HCT116 (cell line): ENCODE measurements around the gene RBP5. TPM values are rescaled to one million over a fixed set of nuclear protein-coding genes. Genes with fewer than 3 reads are reported as not detected.
A peak's percentile ranks its signal among the peaks of the same experiment; 100 is the strongest.

ENCODE experiments used
- ATAC-seq: fragments of 200-7000 bp; cut with Tn5 transposase; 2 replicates; pipeline ENCODE4 v1.9.1; 2020; ENCODE audit warnings: mild to moderate bottlenecking, moderate library complexity
- BruUV-seq: library from RNA; stranded (reverse); fragments of 400-500 nt; replicated peaks from 2 replicates; lab custom pipeline; 2021; lab: Mats Ljungman, UMichigan
- CTCF ChIA-PET: fragments of 300-600 bp; sonication (Branson Sonifier 250); formaldehyde crosslinking; loops from one replicate; lab custom pipeline; 2021; ENCODE audit warnings: antibody characterized with exemption; lab: Charles Lee
- POLR2A ChIA-PET: fragments of 300-600, 350-600 bp; sonication (Branson Sonifier 250); formaldehyde crosslinking; loops from one replicate; lab custom pipeline; 2021; ENCODE audit warnings: antibody characterized with exemption; lab: Charles Lee
- RAD21 ChIA-PET, 2 experiments: fragments of 300-600 bp; sonication (Branson Sonifier 250); formaldehyde crosslinking; loops; one replicate each; lab custom pipeline; 2023; ENCODE audit warnings: low total read pairs in 2 of 2; ENCODE audit not compliant: uncharacterized antibody in 2 of 2, unreplicated experiment in 2 of 2, low non-redundant PET in 1 of 2; lab: Charles Lee
- DNase-seq: peaks from one replicate; pipeline ENCODE4 v3.0.0-alpha.2; 2010; ENCODE audit warnings: low read depth, low spot score
- H2AFZ ChIP-seq: fragments of 200-600 bp; shearing (Covaris generic), sonication (generic); 2 replicates; pipeline ENCODE4 v1.6.1; 2017; ENCODE audit warnings: low read depth, mixed run types, mixed read lengths, antibody characterized with exemption, low read length; ENCODE audit not compliant: poor library complexity, severe bottlenecking
- H3K27ac ChIP-seq: 2 replicates; pipeline ENCODE4 v1.5.1; 2012; ENCODE audit warnings: low read depth, low read length
- H3K27me3 ChIP-seq: fragments of 200-600 bp; sonication (generic); 2 replicates; pipeline ENCODE4 v1.6.1; 2016; ENCODE audit warnings: mixed run types, low read length, mixed read lengths; ENCODE audit not compliant: insufficient read depth
- H3K36me3 ChIP-seq, 2 experiments: fragments of 200-500 bp in 1 of 2; fragments of 200-600 bp in 1 of 2; sonication (Bioruptor generic) in 1 of 2; sonication (generic) in 1 of 2; 2 replicates each; pipeline versions ENCODE4 v1.5.1 to v1.6.1; 2014 to 2016; ENCODE audit warnings: low read length in 2 of 2, inconsistent platforms in 1 of 2, mixed read lengths in 1 of 2, mixed run types in 1 of 2; ENCODE audit not compliant: insufficient read depth in 2 of 2, control insufficient read depth in 1 of 2
- H3K4me1 ChIP-seq, 2 experiments: fragments of 200-600 bp in 1 of 2; sonication (generic) in 1 of 2; 2 replicates each; pipeline versions ENCODE4 v1.5.1 to v1.6.1; 2012 to 2017; ENCODE audit warnings: low read length in 2 of 2, inconsistent platforms in 1 of 2, mild to moderate bottlenecking in 1 of 2, mixed read lengths in 1 of 2, mixed run types in 1 of 2, moderate library complexity in 1 of 2; ENCODE audit not compliant: insufficient read depth in 2 of 2, control insufficient read depth in 1 of 2
- H3K4me2 ChIP-seq: fragments of 200-600 bp; sonication (generic); 2 replicates; pipeline ENCODE4 v1.6.1; 2017; ENCODE audit warnings: mixed run types, low read length, mixed read lengths
- H3K4me3 ChIP-seq, 2 experiments: fragments of 200-600 bp in 1 of 2; sonication (generic) in 1 of 2; replicated peaks in 1 of 2; 2 replicates each; pipeline ENCODE4 v1.5.1; 2011 to 2016; ENCODE audit warnings: low read length in 2 of 2, control low read depth in 1 of 2, low read depth in 1 of 2, mild to moderate bottlenecking in 1 of 2, mixed read lengths in 1 of 2, mixed run types in 1 of 2
- H3K79me2 ChIP-seq: fragments of 200-600 bp; sonication (generic); 2 replicates; pipeline ENCODE4 v1.6.1; 2017; ENCODE audit warnings: mild to moderate bottlenecking, mixed run types, low read length, moderate library complexity, mixed read lengths; ENCODE audit not compliant: insufficient read depth
- H3K9ac ChIP-seq: fragments of 200-600 bp; sonication (generic); 2 replicates; pipeline ENCODE4 v1.6.1; 2016; ENCODE audit warnings: low read length, mixed read lengths
- H3K9me2 ChIP-seq: fragments of 200-600 bp; sonication (generic), shearing (Covaris generic); 2 replicates; pipeline ENCODE4 v1.6.1; 2017; ENCODE audit warnings: mixed run types, mild to moderate bottlenecking, moderate library complexity; ENCODE audit not compliant: insufficient read depth
- H3K9me3 ChIP-seq, 2 experiments: fragments of 200-500 bp in 1 of 2; fragments of 200-600 bp in 1 of 2; sonication (Bioruptor generic) in 1 of 2; sonication (generic) in 1 of 2; 2 replicates each; pipeline ENCODE4 v1.6.1; 2014 to 2017; ENCODE audit warnings: low read length in 2 of 2, mixed read lengths in 2 of 2, inconsistent platforms in 1 of 2, low read depth in 1 of 2, mild to moderate bottlenecking in 1 of 2, mixed run types in 1 of 2, moderate library complexity in 1 of 2; ENCODE audit not compliant: control insufficient read depth in 1 of 2, insufficient read depth in 1 of 2
- H4K20me1 ChIP-seq: fragments of 200-600 bp; sonication (generic), shearing (Covaris generic); 2 replicates; pipeline ENCODE4 v1.6.1; 2017; ENCODE audit warnings: mixed run types, mild to moderate bottlenecking, moderate library complexity; ENCODE audit not compliant: insufficient read depth
- CBX3 ChIP-seq: IDR thresholded peaks from 2 replicates; pipeline ENCODE4 v1.6.1; 2012; ENCODE audit warnings: low read depth
- CEBPB ChIP-seq: IDR thresholded peaks from 2 replicates; pipeline ENCODE4 v1.6.1; 2012; ENCODE audit warnings: low read depth
- EGR1 ChIP-seq: IDR thresholded peaks from 2 replicates; pipeline ENCODE4 v1.6.1; 2012; ENCODE audit warnings: low read depth
- EZH2 ChIP-seq: fragments of 200-600 bp; sonication (generic); IDR thresholded peaks from 2 replicates; pipeline ENCODE4 v1.6.1; 2017; ENCODE audit warnings: antibody characterized with exemption, mixed run types
- FOSL1 ChIP-seq: IDR thresholded peaks from 2 replicates; pipeline ENCODE4 v1.6.1; 2012; ENCODE audit warnings: low read depth
- JUND ChIP-seq: IDR thresholded peaks from 2 replicates; pipeline ENCODE4 v1.6.1; 2012
- POLR2A ChIP-seq: IDR thresholded peaks from 2 replicates; pipeline ENCODE4 v1.7.0; 2011; ENCODE audit warnings: borderline replicate concordance; ENCODE audit not compliant: insufficient read depth, insufficient read length; ENCODE audit errors: extremely low read depth
- RAD21 ChIP-seq: IDR thresholded peaks from 2 replicates; pipeline ENCODE4 v1.6.1; 2012; ENCODE audit warnings: low read depth, mild to moderate bottlenecking
- SIN3A ChIP-seq: IDR thresholded peaks from 2 replicates; pipeline ENCODE4 v1.6.1; 2012; ENCODE audit warnings: low read depth
- SRF ChIP-seq: IDR thresholded peaks from 2 replicates; pipeline ENCODE4 v1.6.1; 2012; ENCODE audit warnings: low read depth
- YY1 ChIP-seq: IDR thresholded peaks from 2 replicates; pipeline ENCODE4 v1.6.1; 2011; ENCODE audit warnings: low read length, low read depth, moderate library complexity, mild to moderate bottlenecking; ENCODE audit not compliant: insufficient replicate concordance; ENCODE audit errors: extremely low read depth
- ZFX ChIP-seq: fragments of 450-650 bp; IDR thresholded peaks from 2 replicates; pipeline ENCODE4 v1.6.1; 2017
- ZNF274 ChIP-seq: fragments of 200-500 bp; sonication (Bioruptor generic); IDR thresholded peaks from 2 replicates; pipeline ENCODE4 v1.6.1; 2014; ENCODE audit warnings: mild to moderate bottlenecking, low read depth, low read length, inconsistent platforms
- intact Hi-C: fragments of 100-400 bp; cut with micrococcal nuclease; formaldehyde crosslinking; loops from 2 replicates; pipeline ENCODE4 v1.10.0; 2022
- total RNA-seq: library from RNA; stranded (reverse); gene quantifications from one replicate; pipeline ENCODE4 v1.2.1, GENCODE V29; 2021; ENCODE audit not compliant: unreplicated experiment
- TF ChIP-seq, protein P1 (sequence below): IDR thresholded peaks from 2 replicates; pipeline ENCODE4 v1.6.1; 2012; ENCODE audit warnings: low read depth
- TF ChIP-seq, protein P2 (sequence below): IDR thresholded peaks from 2 replicates; pipeline ENCODE4 v1.6.1; 2011; ENCODE audit warnings: mild to moderate bottlenecking, low read length, moderate library complexity; ENCODE audit not compliant: insufficient replicate concordance; ENCODE audit errors: extremely low read depth
- TF ChIP-seq, protein P3 (sequence below): IDR thresholded peaks from 2 replicates; pipeline ENCODE4 v1.6.1; 2012
- TF ChIP-seq, protein P4 (sequence below), 3 experiments: fragments of 200-600 bp in 1 of 3; sonication (generic) in 1 of 3; IDR thresholded peaks in 2 of 3; conservative IDR thresholded peaks in 1 of 3; 2 replicates each; pipeline ENCODE4 v1.5.1; 2012 to 2017; ENCODE audit warnings: low read depth in 2 of 3, low read length in 2 of 3, antibody characterized with exemption in 1 of 3, borderline replicate concordance in 1 of 3, control low read depth in 1 of 3, mild to moderate bottlenecking in 1 of 3, mixed read lengths in 1 of 3, mixed run types in 1 of 3, moderate library complexity in 1 of 3; ENCODE audit not compliant: insufficient read depth in 1 of 3
- TF ChIP-seq, protein P5 (sequence below): IDR thresholded peaks from 2 replicates; pipeline ENCODE4 v1.6.1; 2012

RBP5 gene
- total RNA-seq, 1 experiment from 2014 or later = 0.22 TPM

DNA sequence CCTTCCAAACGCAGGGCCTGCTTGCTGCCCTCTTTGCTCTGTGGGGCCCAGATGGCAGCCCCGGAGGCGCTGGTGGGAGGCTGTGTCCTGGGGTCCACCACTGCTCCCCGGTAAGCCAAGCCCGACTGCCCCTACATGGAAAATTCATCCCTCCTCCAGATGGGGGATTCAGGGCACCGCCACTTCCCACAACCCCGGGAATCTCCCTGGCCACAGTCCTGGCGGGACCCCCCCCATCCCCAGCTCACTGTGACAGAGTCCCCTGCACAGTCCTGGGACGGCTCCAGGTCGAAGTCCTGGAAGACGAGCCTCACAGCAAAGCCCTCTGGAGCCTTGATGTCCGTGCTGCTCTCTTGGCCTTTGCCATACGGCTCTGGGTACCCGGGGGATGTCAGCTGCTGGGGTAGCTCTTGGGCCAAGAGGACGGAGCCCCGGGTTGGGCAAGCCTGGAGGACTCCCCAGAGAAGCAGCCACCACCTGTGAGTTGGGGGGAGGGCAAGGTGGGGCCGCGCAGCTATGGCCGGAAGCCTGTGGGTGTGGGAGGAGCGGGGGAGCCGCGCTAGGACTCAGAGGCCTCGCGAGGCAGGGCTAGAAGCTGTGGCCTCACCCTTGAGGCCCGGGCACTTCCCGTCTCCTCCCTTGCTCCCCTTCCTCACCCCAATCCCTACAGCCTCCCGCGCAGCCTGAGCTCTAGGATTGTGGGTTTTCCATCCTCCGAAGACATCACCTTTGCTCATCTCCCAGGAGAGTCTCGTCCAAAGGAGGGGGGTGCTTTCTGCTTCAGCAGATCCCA is 20.5 kb downstream of the RBP5 start:
- Histone ChIP-seq H3K4me1 (peaks cover 4 to 16% of the 10 kb centered on the region in 2 experiments; a peak in 3 of 4 replicates), H3K27me3 (no peaks in the 10 kb centered on the region), H3K4me3 (peak overlapping the region; percentile 85 to 86), H3K36me3 (peaks cover 0 to 4% of the 10 kb centered on the region in 2 experiments; a peak in 1 of 4 replicates), H3K79me2 (peaks cover 25% of the 10 kb centered on the region), H3K9ac (peak overlapping the region; percentile 87), H2AFZ (no peak overlapping the region), H3K4me2 (peak overlapping the region; percentile 96), H4K20me1 (no peaks in the 10 kb centered on the region), H3K27ac (peak overlapping the region; percentile 88), H3K9me3 (peaks cover 9 to 11% of the 10 kb centered on the region in 2 experiments; a peak in 1 of 4 replicates), H3K9me2 (no peaks in the 10 kb centered on the region)
- intact Hi-C loops = loop anchor here (1.0 to 2.0 kb wide), 3 partner anchors 89 to 235 kb away; partner anchors contain the start of genes EMG1, LPCAT3, PHB2 and SPSB2
- RAD21 ChIA-PET = interaction anchor here (1.5 to 2.0 kb wide), 2 partner anchors 162 kb away, joined by 4 to 7 read pairs; no protein-coding TSS in a partner anchor
- BruUV-seq = TSS peak; percentile 37
- ATAC-seq = peak; percentile 90
- POLR2A ChIA-PET = interaction anchor here (0.5 to 3.8 kb wide), 14 partner anchors 14 to 239 kb away, joined by 3 to 77 read pairs (median 3); partner anchors contain the start of genes C12orf57, C1R, LPCAT3 and PEX5
- CTCF ChIA-PET = interaction anchor here (0.7 to 4.2 kb wide), 12 partner anchors 10 to 239 kb away, joined by 3 to 34 read pairs (median 3); partner anchors contain the start of genes C12orf57, C1R, RNU7-1 and SPSB2
- DNase-seq = peak; percentile 62
- TF ChIP-seq SIN3A (no peak), POLR2A (peak; percentile 70), RAD21 (no peak), EGR1 (peak; percentile 64; the same call in 1 of the 2 replicates), JUND (no peak), FOSL1 (no peak), EZH2 (no peak), SRF (no peak), ZNF274 (no peak), CBX3 (no peak), YY1 (peak; percentile 77), ZFX (peak; percentile 49), CEBPB (no peak)
- TF ChIP-seq, protein P1, sequence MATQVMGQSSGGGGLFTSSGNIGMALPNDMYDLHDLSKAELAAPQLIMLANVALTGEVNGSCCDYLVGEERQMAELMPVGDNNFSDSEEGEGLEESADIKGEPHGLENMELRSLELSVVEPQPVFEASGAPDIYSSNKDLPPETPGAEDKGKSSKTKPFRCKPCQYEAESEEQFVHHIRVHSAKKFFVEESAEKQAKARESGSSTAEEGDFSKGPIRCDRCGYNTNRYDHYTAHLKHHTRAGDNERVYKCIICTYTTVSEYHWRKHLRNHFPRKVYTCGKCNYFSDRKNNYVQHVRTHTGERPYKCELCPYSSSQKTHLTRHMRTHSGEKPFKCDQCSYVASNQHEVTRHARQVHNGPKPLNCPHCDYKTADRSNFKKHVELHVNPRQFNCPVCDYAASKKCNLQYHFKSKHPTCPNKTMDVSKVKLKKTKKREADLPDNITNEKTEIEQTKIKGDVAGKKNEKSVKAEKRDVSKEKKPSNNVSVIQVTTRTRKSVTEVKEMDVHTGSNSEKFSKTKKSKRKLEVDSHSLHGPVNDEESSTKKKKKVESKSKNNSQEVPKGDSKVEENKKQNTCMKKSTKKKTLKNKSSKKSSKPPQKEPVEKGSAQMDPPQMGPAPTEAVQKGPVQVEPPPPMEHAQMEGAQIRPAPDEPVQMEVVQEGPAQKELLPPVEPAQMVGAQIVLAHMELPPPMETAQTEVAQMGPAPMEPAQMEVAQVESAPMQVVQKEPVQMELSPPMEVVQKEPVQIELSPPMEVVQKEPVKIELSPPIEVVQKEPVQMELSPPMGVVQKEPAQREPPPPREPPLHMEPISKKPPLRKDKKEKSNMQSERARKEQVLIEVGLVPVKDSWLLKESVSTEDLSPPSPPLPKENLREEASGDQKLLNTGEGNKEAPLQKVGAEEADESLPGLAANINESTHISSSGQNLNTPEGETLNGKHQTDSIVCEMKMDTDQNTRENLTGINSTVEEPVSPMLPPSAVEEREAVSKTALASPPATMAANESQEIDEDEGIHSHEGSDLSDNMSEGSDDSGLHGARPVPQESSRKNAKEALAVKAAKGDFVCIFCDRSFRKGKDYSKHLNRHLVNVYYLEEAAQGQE = no peak
- TF ChIP-seq, protein P2, sequence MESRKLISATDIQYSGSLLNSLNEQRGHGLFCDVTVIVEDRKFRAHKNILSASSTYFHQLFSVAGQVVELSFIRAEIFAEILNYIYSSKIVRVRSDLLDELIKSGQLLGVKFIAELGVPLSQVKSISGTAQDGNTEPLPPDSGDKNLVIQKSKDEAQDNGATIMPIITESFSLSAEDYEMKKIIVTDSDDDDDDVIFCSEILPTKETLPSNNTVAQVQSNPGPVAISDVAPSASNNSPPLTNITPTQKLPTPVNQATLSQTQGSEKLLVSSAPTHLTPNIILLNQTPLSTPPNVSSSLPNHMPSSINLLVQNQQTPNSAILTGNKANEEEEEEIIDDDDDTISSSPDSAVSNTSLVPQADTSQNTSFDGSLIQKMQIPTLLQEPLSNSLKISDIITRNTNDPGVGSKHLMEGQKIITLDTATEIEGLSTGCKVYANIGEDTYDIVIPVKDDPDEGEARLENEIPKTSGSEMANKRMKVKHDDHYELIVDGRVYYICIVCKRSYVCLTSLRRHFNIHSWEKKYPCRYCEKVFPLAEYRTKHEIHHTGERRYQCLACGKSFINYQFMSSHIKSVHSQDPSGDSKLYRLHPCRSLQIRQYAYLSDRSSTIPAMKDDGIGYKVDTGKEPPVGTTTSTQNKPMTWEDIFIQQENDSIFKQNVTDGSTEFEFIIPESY = peak; percentile 67
- TF ChIP-seq, protein P3, sequence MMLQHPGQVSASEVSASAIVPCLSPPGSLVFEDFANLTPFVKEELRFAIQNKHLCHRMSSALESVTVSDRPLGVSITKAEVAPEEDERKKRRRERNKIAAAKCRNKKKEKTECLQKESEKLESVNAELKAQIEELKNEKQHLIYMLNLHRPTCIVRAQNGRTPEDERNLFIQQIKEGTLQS = no peak
- TF ChIP-seq, protein P4, sequence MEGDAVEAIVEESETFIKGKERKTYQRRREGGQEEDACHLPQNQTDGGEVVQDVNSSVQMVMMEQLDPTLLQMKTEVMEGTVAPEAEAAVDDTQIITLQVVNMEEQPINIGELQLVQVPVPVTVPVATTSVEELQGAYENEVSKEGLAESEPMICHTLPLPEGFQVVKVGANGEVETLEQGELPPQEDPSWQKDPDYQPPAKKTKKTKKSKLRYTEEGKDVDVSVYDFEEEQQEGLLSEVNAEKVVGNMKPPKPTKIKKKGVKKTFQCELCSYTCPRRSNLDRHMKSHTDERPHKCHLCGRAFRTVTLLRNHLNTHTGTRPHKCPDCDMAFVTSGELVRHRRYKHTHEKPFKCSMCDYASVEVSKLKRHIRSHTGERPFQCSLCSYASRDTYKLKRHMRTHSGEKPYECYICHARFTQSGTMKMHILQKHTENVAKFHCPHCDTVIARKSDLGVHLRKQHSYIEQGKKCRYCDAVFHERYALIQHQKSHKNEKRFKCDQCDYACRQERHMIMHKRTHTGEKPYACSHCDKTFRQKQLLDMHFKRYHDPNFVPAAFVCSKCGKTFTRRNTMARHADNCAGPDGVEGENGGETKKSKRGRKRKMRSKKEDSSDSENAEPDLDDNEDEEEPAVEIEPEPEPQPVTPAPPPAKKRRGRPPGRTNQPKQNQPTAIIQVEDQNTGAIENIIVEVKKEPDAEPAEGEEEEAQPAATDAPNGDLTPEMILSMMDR (IDR thresholded peaks at IDR 0.05 in 2 of 3, conservative IDR thresholded peaks at IDR 0.05 in 1 of 3; ENCODE audit: borderline replicate concordance in 1 of 3, insufficient read depth in 1 of 3, low read depth in 2 of 3, low read length in 2 of 3) = no peak
- TF ChIP-seq, protein P5, sequence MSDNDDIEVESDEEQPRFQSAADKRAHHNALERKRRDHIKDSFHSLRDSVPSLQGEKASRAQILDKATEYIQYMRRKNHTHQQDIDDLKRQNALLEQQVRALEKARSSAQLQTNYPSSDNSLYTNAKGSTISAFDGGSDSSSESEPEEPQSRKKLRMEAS = peak; percentile 64; the same call in 1 of the 2 replicates
